WTC11 (cell line): ENCODE measurements around the gene IKZF2. TPM values are rescaled to one million over a fixed set of nuclear protein-coding genes. Genes with fewer than 3 reads are reported as not detected.

Experiments
- ATAC-seq: fragments of 200-7000 bp; cut with Tn5 transposase; 2 replicates; pipeline ENCODE4 v1.10.0; 2021; ENCODE audit warnings: mild to moderate bottlenecking, moderate library complexity
- CTCF ChIA-PET: fragments of 300-600 bp; sonication (Branson Sonifier 250); formaldehyde crosslinking; loops from one replicate; lab custom pipeline; 2021; ENCODE audit warnings: antibody characterized with exemption; lab: Charles Lee
- POLR2A ChIA-PET: fragments of 350-600 bp; sonication (Branson Sonifier 250); formaldehyde crosslinking; loops from one replicate; lab custom pipeline; 2021; ENCODE audit warnings: antibody characterized with exemption; lab: Charles Lee
- DNase-seq: peaks from one replicate; pipeline ENCODE4 v3.0.0; 2021; ENCODE audit warnings: low spot score
- H3K27ac Mint-ChIP-seq: 2 replicates; pipeline ENCODE4 v1.8.0; 2021; ENCODE audit warnings: mixed read lengths
- H3K27me3 Mint-ChIP-seq: 2 replicates; pipeline ENCODE4 v1.8.0; 2021; ENCODE audit warnings: low read depth, mild to moderate bottlenecking, moderate library complexity, mixed read lengths
- H3K36me3 Mint-ChIP-seq: 2 replicates; pipeline ENCODE4 v1.8.0; 2021; ENCODE audit warnings: mixed read lengths
- H3K4me1 Mint-ChIP-seq: 2 replicates; pipeline ENCODE4 v1.8.0; 2022; ENCODE audit warnings: mixed read lengths
- H3K4me3 Mint-ChIP-seq: 2 replicates; pipeline ENCODE4 v1.8.0; 2021; ENCODE audit warnings: mild to moderate bottlenecking, moderate library complexity, mixed read lengths
- H3K9me3 Mint-ChIP-seq: 2 replicates; pipeline ENCODE4 v1.8.0; 2021; ENCODE audit warnings: mixed read lengths
- FOXP1 ChIP-seq: sonication (generic); formaldehyde crosslinking; IDR thresholded peaks from 2 replicates; pipeline ENCODE4 v1.8.0; 2022; ENCODE audit warnings: missing genetic modification reagents, mild to moderate bottlenecking, moderate library complexity, borderline replicate concordance
- GABPB1 ChIP-seq: sonication (generic); formaldehyde crosslinking; IDR thresholded peaks from 2 replicates; pipeline ENCODE4 v1.8.1; 2023; ENCODE audit warnings: mild to moderate bottlenecking, missing genetic modification reagents
- ZNF263 ChIP-seq: sonication (generic); formaldehyde crosslinking; IDR thresholded peaks from 2 replicates; pipeline ENCODE4 v1.8.1; 2022; ENCODE audit warnings: low read depth, mild to moderate bottlenecking, moderate library complexity, missing genetic modification reagents
- ZNF396 ChIP-seq: fragments of 250-450 bp; sonication (Bioruptor Pico); IDR thresholded peaks from 2 replicates; pipeline ENCODE4 v1.8.0; 2021; ENCODE audit warnings: mild to moderate bottlenecking, moderate library complexity, borderline replicate concordance
- ZNF423 ChIP-seq: fragments of 250-450 bp; sonication (Bioruptor Pico); IDR thresholded peaks from 2 replicates; pipeline ENCODE4 v2.1.2; 2022; ENCODE audit warnings: mild to moderate bottlenecking, moderate library complexity
- total RNA-seq: library from RNA; stranded (reverse); gene quantifications from 3 replicates; pipeline ENCODE4 v1.2.3, GENCODE V29; 2021
- TF ChIP-seq, protein P1 (sequence below): fragments of 250-450 bp; sonication (Bioruptor Pico); IDR thresholded peaks from 2 replicates; pipeline ENCODE4 v1.9.0; 2021; ENCODE audit warnings: mild to moderate bottlenecking
- TF ChIP-seq, protein P2 (sequence below): sonication (generic); formaldehyde crosslinking; IDR thresholded peaks from 2 replicates; pipeline ENCODE4 v1.8.1; 2023; ENCODE audit warnings: mild to moderate bottlenecking, missing genetic modification reagents
- TF ChIP-seq, protein P3 (sequence below): sonication (generic); formaldehyde crosslinking; IDR thresholded peaks from 2 replicates; pipeline ENCODE4 v1.8.0; 2023; ENCODE audit warnings: missing genetic modification reagents, mild to moderate bottlenecking, borderline replicate concordance
- TF ChIP-seq, protein P4 (sequence below): sonication (generic); formaldehyde crosslinking; IDR thresholded peaks from 2 replicates; pipeline ENCODE4 v1.8.1; 2022; ENCODE audit warnings: missing genetic modification reagents, borderline replicate concordance
- TF ChIP-seq, protein P5 (sequence below): sonication (generic); formaldehyde crosslinking; IDR thresholded peaks from 2 replicates; pipeline ENCODE4 v1.8.1; 2023; ENCODE audit warnings: mild to moderate bottlenecking, moderate library complexity, missing genetic modification reagents

The IKZF2 gene
- total RNA-seq, 1 experiment from 2014 or later: 4.2 TPM

DNA sequence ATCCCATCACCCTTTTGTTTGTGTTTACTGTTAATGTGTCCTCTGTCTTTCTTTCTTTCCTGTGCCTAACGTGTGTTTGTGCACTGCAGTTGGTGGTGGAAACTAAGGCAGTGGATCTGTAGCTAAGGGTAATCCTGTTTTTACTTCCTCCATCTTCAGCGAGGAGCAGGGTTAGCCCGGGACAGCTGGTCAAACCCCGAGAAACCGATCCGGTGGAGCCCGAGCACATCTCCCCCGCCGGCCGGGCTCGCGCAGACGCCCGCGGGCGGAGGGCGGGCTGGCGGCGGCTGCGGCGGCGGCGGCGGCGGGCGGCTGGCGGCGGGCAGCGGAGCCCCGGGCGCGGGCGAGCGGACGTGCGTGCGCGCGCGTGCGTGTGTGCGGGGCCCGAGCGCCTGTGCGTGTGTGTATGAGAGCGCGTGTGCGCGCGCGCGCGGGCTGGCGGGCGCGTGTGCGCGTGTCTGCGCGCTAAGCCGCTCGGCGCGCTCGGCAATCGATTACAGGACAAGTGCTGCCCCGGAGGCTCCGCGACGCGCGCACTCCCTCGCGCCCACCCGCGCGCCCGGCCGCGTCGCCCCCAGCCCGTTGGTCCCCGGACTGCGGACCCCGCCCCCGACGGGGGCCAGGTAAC lies at the start of gene IKZF2 (continued):
- no peak for TF ChIP-seq ZNF396 (CRISPR knock-in tag)
- no peak for TF ChIP-seq ZNF423
- TF ChIP-seq, protein P1, sequence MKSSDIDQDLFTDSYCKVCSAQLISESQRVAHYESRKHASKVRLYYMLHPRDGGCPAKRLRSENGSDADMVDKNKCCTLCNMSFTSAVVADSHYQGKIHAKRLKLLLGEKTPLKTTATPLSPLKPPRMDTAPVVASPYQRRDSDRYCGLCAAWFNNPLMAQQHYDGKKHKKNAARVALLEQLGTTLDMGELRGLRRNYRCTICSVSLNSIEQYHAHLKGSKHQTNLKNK (CRISPR knock-in tag): no peak
- peak; percentile 66; the same call in 1 of the 2 replicates for TF ChIP-seq FOXP1 (CRISPR knock-in tag)
- TF ChIP-seq, protein P2, sequence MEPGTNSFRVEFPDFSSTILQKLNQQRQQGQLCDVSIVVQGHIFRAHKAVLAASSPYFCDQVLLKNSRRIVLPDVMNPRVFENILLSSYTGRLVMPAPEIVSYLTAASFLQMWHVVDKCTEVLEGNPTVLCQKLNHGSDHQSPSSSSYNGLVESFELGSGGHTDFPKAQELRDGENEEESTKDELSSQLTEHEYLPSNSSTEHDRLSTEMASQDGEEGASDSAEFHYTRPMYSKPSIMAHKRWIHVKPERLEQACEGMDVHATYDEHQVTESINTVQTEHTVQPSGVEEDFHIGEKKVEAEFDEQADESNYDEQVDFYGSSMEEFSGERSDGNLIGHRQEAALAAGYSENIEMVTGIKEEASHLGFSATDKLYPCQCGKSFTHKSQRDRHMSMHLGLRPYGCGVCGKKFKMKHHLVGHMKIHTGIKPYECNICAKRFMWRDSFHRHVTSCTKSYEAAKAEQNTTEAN (CRISPR knock-in tag): no peak; the same call in 1 of the 2 replicates
- TF ChIP-seq, protein P3, sequence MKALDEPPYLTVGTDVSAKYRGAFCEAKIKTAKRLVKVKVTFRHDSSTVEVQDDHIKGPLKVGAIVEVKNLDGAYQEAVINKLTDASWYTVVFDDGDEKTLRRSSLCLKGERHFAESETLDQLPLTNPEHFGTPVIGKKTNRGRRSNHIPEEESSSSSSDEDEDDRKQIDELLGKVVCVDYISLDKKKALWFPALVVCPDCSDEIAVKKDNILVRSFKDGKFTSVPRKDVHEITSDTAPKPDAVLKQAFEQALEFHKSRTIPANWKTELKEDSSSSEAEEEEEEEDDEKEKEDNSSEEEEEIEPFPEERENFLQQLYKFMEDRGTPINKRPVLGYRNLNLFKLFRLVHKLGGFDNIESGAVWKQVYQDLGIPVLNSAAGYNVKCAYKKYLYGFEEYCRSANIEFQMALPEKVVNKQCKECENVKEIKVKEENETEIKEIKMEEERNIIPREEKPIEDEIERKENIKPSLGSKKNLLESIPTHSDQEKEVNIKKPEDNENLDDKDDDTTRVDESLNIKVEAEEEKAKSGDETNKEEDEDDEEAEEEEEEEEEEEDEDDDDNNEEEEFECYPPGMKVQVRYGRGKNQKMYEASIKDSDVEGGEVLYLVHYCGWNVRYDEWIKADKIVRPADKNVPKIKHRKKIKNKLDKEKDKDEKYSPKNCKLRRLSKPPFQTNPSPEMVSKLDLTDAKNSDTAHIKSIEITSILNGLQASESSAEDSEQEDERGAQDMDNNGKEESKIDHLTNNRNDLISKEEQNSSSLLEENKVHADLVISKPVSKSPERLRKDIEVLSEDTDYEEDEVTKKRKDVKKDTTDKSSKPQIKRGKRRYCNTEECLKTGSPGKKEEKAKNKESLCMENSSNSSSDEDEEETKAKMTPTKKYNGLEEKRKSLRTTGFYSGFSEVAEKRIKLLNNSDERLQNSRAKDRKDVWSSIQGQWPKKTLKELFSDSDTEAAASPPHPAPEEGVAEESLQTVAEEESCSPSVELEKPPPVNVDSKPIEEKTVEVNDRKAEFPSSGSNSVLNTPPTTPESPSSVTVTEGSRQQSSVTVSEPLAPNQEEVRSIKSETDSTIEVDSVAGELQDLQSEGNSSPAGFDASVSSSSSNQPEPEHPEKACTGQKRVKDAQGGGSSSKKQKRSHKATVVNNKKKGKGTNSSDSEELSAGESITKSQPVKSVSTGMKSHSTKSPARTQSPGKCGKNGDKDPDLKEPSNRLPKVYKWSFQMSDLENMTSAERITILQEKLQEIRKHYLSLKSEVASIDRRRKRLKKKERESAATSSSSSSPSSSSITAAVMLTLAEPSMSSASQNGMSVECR (CRISPR knock-in tag): 0 out of 2 replicates have a peak, but pooled peaks have one; percentile 27
- no peak for TF ChIP-seq ZNF263 (CRISPR knock-in tag)
- TF ChIP-seq, protein P4, sequence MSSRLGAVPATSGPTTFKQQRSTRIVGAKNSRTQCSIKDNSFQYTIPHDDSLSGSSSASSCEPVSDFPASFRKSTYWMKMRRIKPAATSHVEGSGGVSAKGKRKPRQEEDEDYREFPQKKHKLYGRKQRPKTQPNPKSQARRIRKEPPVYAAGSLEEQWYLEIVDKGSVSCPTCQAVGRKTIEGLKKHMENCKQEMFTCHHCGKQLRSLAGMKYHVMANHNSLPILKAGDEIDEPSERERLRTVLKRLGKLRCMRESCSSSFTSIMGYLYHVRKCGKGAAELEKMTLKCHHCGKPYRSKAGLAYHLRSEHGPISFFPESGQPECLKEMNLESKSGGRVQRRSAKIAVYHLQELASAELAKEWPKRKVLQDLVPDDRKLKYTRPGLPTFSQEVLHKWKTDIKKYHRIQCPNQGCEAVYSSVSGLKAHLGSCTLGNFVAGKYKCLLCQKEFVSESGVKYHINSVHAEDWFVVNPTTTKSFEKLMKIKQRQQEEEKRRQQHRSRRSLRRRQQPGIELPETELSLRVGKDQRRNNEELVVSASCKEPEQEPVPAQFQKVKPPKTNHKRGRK: no peak

DNA sequence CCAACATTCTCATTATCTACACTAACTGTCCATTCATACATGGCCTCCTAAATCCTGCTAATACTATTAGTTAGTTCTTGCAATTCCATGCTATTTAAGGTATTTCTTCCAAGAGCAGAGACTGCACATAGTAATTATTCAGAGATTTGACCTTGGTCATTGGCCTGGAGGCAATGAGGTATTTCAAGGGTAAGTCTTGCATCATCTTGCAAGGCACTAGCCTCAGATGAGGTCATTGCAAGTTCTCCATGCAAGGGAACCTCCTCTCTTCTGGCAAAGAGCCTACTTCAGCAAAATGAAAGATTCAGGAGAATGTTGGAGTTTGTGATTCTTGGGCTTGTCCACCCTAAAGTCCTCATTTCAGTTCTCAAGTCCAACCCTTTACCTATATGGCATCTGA lies 48.5 kb upstream of the IKZF2 start:
- no peaks in the 10 kb centered on the region for H3K27me3 Mint-ChIP-seq
- DNase-seq (no peak), ATAC-seq (no peak)
- peaks cover 19% of the 10 kb centered on the region for H3K9me3 Mint-ChIP-seq
- CTCF ChIA-PET: no interaction called here
- POLR2A ChIA-PET: no interaction called here
- peaks cover 10% of the 10 kb centered on the region for H3K4me1 Mint-ChIP-seq
- TF ChIP-seq, protein P5, sequence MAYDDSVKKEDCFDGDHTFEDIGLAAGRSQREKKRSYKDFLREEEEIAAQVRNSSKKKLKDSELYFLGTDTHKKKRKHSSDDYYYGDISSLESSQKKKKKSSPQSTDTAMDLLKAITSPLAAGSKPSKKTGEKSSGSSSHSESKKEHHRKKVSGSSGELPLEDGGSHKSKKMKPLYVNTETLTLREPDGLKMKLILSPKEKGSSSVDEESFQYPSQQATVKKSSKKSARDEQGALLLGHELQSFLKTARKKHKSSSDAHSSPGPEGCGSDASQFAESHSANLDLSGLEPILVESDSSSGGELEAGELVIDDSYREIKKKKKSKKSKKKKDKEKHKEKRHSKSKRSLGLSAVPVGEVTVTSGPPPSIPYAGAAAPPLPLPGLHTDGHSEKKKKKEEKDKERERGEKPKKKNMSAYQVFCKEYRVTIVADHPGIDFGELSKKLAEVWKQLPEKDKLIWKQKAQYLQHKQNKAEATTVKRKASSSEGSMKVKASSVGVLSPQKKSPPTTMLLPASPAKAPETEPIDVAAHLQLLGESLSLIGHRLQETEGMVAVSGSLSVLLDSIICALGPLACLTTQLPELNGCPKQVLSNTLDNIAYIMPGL (CRISPR knock-in tag): no peak
- TF ChIP-seq GABPB1 (CRISPR knock-in tag): 0 out of 2 replicates have a peak, but pooled peaks have one; percentile 37
- peaks cover 4% of the 10 kb centered on the region; the same call in 1 of the 2 replicates for H3K36me3 Mint-ChIP-seq
- H3K27ac Mint-ChIP-seq: no peak overlapping the region
- H3K4me3 Mint-ChIP-seq: no peak overlapping the region
